Heart left ventricle (tissue), 16 donors: ENCODE results near the gene PEX19. TPM values are rescaled to one million over a fixed set of nuclear protein-coding genes. Genes with fewer than 3 reads are reported as not detected.

Source experiments
- ATAC-seq, 4 donors: fragments of 200-7000 bp; cut with Tn5 transposase; one replicate each; pipeline ENCODE4 v1.9.1; 2020 to 2022; ENCODE audit warnings: moderate library complexity in 4 of 4, mild to moderate bottlenecking in 3 of 4, moderate number of reproducible peaks in 1 of 4
- DNase-seq, 5 donors: peaks; one replicate each; pipeline ENCODE4 v3.0.0-alpha.2; 2020
- H3K27ac ChIP-seq, 12 donors: fragments of 200-600 bp; sonication (generic) in 4 of 12; one replicate each; pipeline versions ENCODE4 v1.5.0 to v1.8.0; 2016 to 2022; ENCODE audit warnings: mild to moderate bottlenecking in 2 of 12
- H3K27me3 ChIP-seq, 9 donors: fragments of 200-600 bp; sonication (generic) in 2 of 9; one replicate each; pipeline versions ENCODE4 v1.5.1 to v1.8.0; 2016 to 2022; ENCODE audit warnings: mild to moderate bottlenecking in 3 of 9
- H3K36me3 ChIP-seq, 9 donors: fragments of 200-600 bp; sonication (generic) in 2 of 9; one replicate each; pipeline versions ENCODE4 v1.5.0 to v1.8.0; 2018 to 2022; ENCODE audit warnings: mild to moderate bottlenecking in 2 of 9
- H3K4me1 ChIP-seq, 12 donors: fragments of 200-600 bp; sonication (generic) in 4 of 12; one replicate each; pipeline versions ENCODE4 v1.5.0 to v1.8.0; 2016 to 2022; ENCODE audit warnings: mild to moderate bottlenecking in 3 of 12
- H3K4me3 ChIP-seq, 12 donors: fragments of 200-600 bp; sonication (generic) in 4 of 12; one replicate each; pipeline versions ENCODE4 v1.5.0 to v1.8.0; 2017 to 2022; ENCODE audit warnings: mild to moderate bottlenecking in 9 of 12, moderate library complexity in 4 of 12
- H3K9me3 ChIP-seq, 12 donors: fragments of 200-600 bp; sonication (generic) in 4 of 12; one replicate each; pipeline versions ENCODE4 v1.5.0 to v1.8.0; 2016 to 2022; ENCODE audit warnings: mild to moderate bottlenecking in 1 of 12
- CTCF ChIP-seq, 12 donors: fragments of 200-600 bp; sonication (generic) in 4 of 12; IDR thresholded peaks; one replicate each; pipeline versions ENCODE4 v1.5.0 to v1.8.0; 2018 to 2022; ENCODE audit warnings: antibody characterized with exemption in 12 of 12, mild to moderate bottlenecking in 5 of 12
- POLR2A ChIP-seq, 2 donors: fragments of 450-650 bp; IDR thresholded peaks; one replicate each; pipeline ENCODE4 v1.6.1; 2017; ENCODE audit warnings: antibody characterized with exemption in 2 of 2, mild to moderate bottlenecking in 2 of 2, moderate library complexity in 2 of 2
- WGBS, 4 donors: extraction: QIAGEN DNeasy Blood & Tissue Kit in 2 of 4; methylation state at CpG; one replicate each; pipeline versions ENCODE4 v1.1.5 to v1.1.7; 2013 to 2018; 5-methylcytosine and 5-hydroxymethylcytosine counted together
- intact Hi-C, 10 donors: fragments of 100-400 bp; cut with DNase I; formaldehyde crosslinking; loops; one replicate each; pipeline versions ENCODE4 v1.11.1 to v1.14.2; 2022
- polyA plus RNA-seq, 2 donors: library from polyadenylated mRNA; stranded (reverse); fragments of 200-250 nt; gene quantifications; one replicate each; pipeline ENCODE4 v1.2.3, GENCODE V29; 2013
- total RNA-seq, 9 donors: library from RNA; depleted of rRNA in 2 of 9; stranded (reverse); fragments of >200 nt in 2 of 9; fragmentation: NEBNext Ultra II Directional in 3 of 9; extraction: Animal tissue kit (Norgen Biotek cat#: 25700) in 3 of 9; gene quantifications; one replicate each; pipeline versions ENCODE4 v1.1.0 to v1.2.4, GENCODE V29; 2016 to 2023
- donor health status: ischemic (EF 13 %, LVEDD 7.1; RV severe dilation, severe dysfunction).
- donor health status: healthy with polysubstance abuse.
- donor health status: DM: no; HTN: yes; CAD: no.
- donor health status: DM: no; HTN: no; CAD: no.
- donor health status: ischemic (EF 25% LVEDD 6.9; RV normal size, moderate dysfunction).
- donor health status: ischemic (EF 25% LVEDD 5.7; RV mildly dilated, moderate dysfunction).
- donor health status: healthy.
- donor health status: DM: yes; HTN: yes; CAD: no.
- donor health status: ischemic (EF 35%, LVEDD 5.7; RV mildly dilated, moderate dysfunction).
- donor health status: nonischemic (EF 11% LVEDD 7.7; RV severe dilation, severe dysfunction).
- donor health status: DM: yes; HTN: yes; CAD: no.
- donor health status: PGD.
- donor health status: ischemic (EF 29% LVEDD 5.4; RV normal size, mild dysfunction).
- donor health status: nonischemic (EF 23%, LVEDD 6.1; RV moderate dilation, normal function).

The PEX19 gene
- total and polyA plus RNA-seq, 11 donors, result 22.5 to 105 (median 85.3) TPM

- no peak for TF ChIP-seq POLR2A (IDR thresholded peaks at IDR 0.05)
- no peak for TF ChIP-seq CTCF (IDR thresholded peaks at IDR 0.05)
- DNase-seq, result no peak
- intact Hi-C loops, result no loop called here
- Histone ChIP-seq H3K27ac (no peak overlapping the region), H3K4me1 (peaks cover 0 to 7% (median 2%) of the 10 kb centered on the region in 12 donors), H3K9me3 (no peaks in the 10 kb centered on the region), H3K27me3 (no peaks in the 10 kb centered on the region), H3K36me3 (no peaks in the 10 kb centered on the region), H3K4me3 (no peak overlapping the region)
- WGBS, 4 donors, result 73 to 89% (median 86%) methylated on average over 9 to 10 of the region's 10 CpGs
- no peak for ATAC-seq
Measured at GRCh38 chr1:160267284-160267991, 17.5 kb downstream of the PEX19 start.

GRCh38 chr1:160264795-160265307 lies 20.1 kb downstream of the PEX19 start:
- H3K36me3 ChIP-seq, result no peaks in the 10 kb centered on the region
- H3K4me1 ChIP-seq, result peaks cover 0 to 24% (median 17%) of the 10 kb centered on the region in 12 donors
- ATAC-seq (no peak), DNase-seq (no peak)
- no peaks in the 10 kb centered on the region for H3K27me3 ChIP-seq
- H3K27ac ChIP-seq, result no peak overlapping the region
- H3K9me3 ChIP-seq, result no peaks in the 10 kb centered on the region
- no peak overlapping the region for H3K4me3 ChIP-seq
- no peak for TF ChIP-seq CTCF (IDR thresholded peaks at IDR 0.05)
- no peak for TF ChIP-seq POLR2A (IDR thresholded peaks at IDR 0.05)
- 83 to 89% (median 87%) methylated on average over 4 of the region's 4 CpGs for WGBS, 4 donors
- intact Hi-C loops, result no loop called here

GRCh38 chr1:160261893-160262794 lies 22.8 kb downstream of the PEX19 start, which contains the start of gene DCAF8:
Gene DCAF8 (minus strand): TSS chr1:160262549. CDS start chr1:160244008, 18,541 bp downstream.
- H3K4me1 ChIP-seq, result peaks cover 0 to 50% (median 37%) of the 10 kb centered on the region in 12 donors
- H3K9me3 ChIP-seq, result no peaks in the 10 kb centered on the region
- intact Hi-C loops, result loop anchor here in 2 of 10 donors (2.0 kb wide), 1 partner anchor 23 kb away; the partner anchor contains the start of gene PEX19 (in 2 of the 2)
- H3K27me3 ChIP-seq, result no peaks in the 10 kb centered on the region
- peak within 1 kb of the TSS; percentile 70 to 97 (median 86) for H3K4me3 ChIP-seq
- peak within 1 kb of the TSS; percentile 87 to 99 (median 97) for H3K27ac ChIP-seq
- WGBS, 4 donors, result 0% methylated on average over 53 to 67 of the region's 67 CpGs
- H3K36me3 ChIP-seq, result peaks cover 0 to 11% (median 0%) of the 10 kb centered on the region in 9 donors
- ATAC-seq, result peak; percentile 97 to 99 (median 98)
- DNase-seq, result peak; percentile 98 to 99 (median 99)
- TF ChIP-seq POLR2A (IDR thresholded peaks at IDR 0.05) (peak; percentile 50 to 94), CTCF (IDR thresholded peaks at IDR 0.05) (no peak)
